ENCODE measurements around the gene VSTM2B. TPM values are rescaled to one million over a fixed set of nuclear protein-coding genes. Genes with fewer than 3 reads are reported as not detected.

Gene VSTM2B
- total and polyA plus RNA-seq, 2 of the 13 experiments (the other 11 are each of a cell fraction or from before 2014, with no cell fraction given) = not detected

GRCh38 chr19:29605653-29606419, 80.0 kb downstream of the VSTM2B start, which contains the start of gene POP4 (continued):
- TF ChIP-seq NFYB (CRISPR knock-in tag; IDR thresholded peaks at IDR 0.05) (peak; percentile 55; the same call in 1 of the 2 replicates), POLR2G (IDR thresholded peaks at IDR 0.05; ENCODE audit: low read depth, low read length) (peak; percentile 98), HNRNPH1 (optimal IDR thresholded peaks at IDR 0.05; ENCODE audit: low read depth, low read length) (no peak), DR1 (CRISPR knock-in tag; IDR thresholded peaks at IDR 0.05) (peak; percentile 53; the same call in 1 of the 2 replicates), TGIF2 (CRISPR knock-in tag; IDR thresholded peaks at IDR 0.05) (peak; percentile 52; the same call in 1 of the 2 replicates), ZNF784 (CRISPR knock-in tag; IDR thresholded peaks at IDR 0.05; ENCODE audit: borderline replicate concordance) (no peak; the same call in 1 of the 2 replicates), YY1 (IDR thresholded peaks at IDR 0.05; ENCODE audit: insufficient read depth, insufficient replicate concordance, low read depth, low read length) (peak; percentile 80), MZF1 (CRISPR knock-in tag; IDR thresholded peaks at IDR 0.05; ENCODE audit: borderline replicate concordance) (no peak), HBP1 (CRISPR knock-in tag; IDR thresholded peaks at IDR 0.05; ENCODE audit: low read depth) (peak; percentile 91; the same call in 1 of the 2 replicates), NCOA1 (CRISPR knock-in tag; IDR thresholded peaks at IDR 0.05) (0 out of 2 replicates have a peak, but pooled peaks have one; percentile 10), U2AF1 (optimal IDR thresholded peaks at IDR 0.05; ENCODE audit: low read depth, low read length) (peak; percentile 31), ATF4 (CRISPR knock-in tag; IDR thresholded peaks at IDR 0.05) (no peak), ZFP90 (CRISPR knock-in tag; IDR thresholded peaks at IDR 0.05; ENCODE audit: borderline replicate concordance) (no peak), IRF9 (CRISPR knock-in tag; IDR thresholded peaks at IDR 0.05; ENCODE audit: borderline replicate concordance) (peak; percentile 76; the same call in 1 of the 2 replicates), SIN3B (IDR thresholded peaks at IDR 0.05; ENCODE audit: low read length) (peak; percentile 93), CEBPZ (IDR thresholded peaks at IDR 0.05; ENCODE audit: low read length) (no peak), ZSCAN22 (CRISPR knock-in tag; IDR thresholded peaks at IDR 0.05) (no peak), ZNF468 (CRISPR knock-in tag; IDR thresholded peaks at IDR 0.05) (no peak), ZSCAN20 (CRISPR knock-in tag; IDR thresholded peaks at IDR 0.05; ENCODE audit: borderline replicate concordance) (no peak), ZNF230 (CRISPR knock-in tag; IDR thresholded peaks at IDR 0.05) (peak; percentile 81)
